T-helper 1 cell treated with Interleukin-12 subunit alpha and Interleukin-12 subunit beta and Interleukin-4 antibody, amounts not matched to agents 30 ng/mL and 1 ng/mL, for 36 hours (primary cell): ENCODE results near the gene PAFAH1B2. TPM values are rescaled to one million over a fixed set of nuclear protein-coding genes. Genes with fewer than 3 reads are reported as not detected.
"Not testable (repeated sequence)": the region's sequence is repeated elsewhere in the genome, so short reads cannot be mapped to it uniquely, and the experiment has no call there.

ENCODE experiments used
- intact Hi-C: fragments of 100-400 bp; cut with micrococcal nuclease; formaldehyde crosslinking; loops from one replicate; pipeline ENCODE4 v1.15.1; 2024
- total RNA-seq: library from RNA; stranded (reverse); gene quantifications from 2 replicates; pipeline ENCODE4 v1.2.3, GENCODE V29; 2022

The PAFAH1B2 gene
- total RNA-seq, 1 donor from 2014 or later, result 63.2 TPM

DNA sequence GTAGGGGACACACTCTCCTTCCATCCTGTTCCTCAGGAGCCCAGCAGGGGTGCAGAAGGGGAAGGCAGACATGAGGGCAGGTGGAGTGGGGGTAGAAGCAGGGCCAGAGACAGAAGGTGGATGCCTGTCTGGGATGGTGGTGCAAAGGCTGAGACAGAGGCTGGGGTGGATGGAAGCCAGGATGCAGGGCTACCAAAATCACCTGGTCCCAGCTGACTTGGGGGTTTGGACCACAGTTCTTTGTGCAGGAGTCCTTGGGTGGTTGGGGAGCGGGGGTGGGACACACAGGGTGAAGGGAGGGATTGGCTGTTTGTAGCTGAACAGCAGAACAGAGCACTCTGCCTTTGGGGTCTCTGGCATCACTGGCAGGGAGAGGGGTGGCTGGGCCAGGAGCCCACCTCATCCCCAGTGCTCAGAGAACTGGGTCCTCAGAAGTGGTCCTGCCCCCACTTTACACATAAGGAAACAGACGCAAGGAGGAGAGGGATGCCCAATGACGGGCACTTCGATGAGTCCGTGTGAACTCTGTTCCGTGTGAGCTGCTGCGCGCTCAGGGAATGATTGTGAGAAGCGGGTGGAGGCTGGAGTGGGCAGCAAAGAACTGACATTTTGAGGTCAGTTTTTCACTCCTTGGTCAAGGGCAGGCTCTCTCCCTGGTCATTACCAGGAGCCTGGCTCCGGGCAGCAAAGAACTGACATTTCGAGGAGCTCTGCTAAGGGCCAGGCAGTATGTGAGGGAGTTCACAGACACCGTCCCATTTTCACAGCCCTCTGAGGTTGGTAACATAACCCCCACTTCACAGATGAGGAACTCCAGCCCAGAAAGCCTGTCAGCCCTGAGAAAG, 56.9 kb downstream of the PAFAH1B2 start:
- intact Hi-C loops, result no loop called here

DNA sequence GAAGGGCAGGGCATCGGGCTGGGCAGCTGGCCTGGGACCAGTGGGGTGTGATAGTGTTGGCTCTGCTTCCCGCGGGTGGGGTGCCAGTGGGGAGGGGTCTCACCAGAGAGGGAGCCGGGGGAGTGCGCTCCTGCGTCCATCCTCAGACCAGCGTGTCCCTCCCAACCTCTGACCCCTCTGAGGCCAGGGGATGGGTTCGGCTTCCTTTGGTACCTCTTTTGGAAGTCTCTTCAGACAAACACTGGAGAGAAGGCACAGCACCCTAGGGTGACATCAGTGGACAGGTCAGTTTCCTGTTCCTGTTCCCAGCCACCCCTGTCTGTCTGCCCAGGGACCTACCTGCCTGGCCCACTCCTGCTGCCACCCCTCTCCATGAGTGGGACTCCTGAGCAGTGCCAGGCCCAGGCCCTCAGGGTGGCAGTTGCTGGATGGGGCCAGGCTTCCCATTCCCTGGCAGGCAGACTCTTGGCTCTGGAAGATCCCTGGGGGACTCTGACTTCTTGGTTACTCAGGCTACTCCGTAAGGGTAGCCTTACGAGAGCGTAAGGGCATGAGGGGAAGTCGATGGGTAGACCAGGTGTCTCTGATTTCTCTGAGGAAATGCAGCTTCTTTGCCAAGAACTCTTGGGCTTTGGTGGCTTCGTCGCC, 57.7 kb downstream of the PAFAH1B2 start:
- intact Hi-C loops, result no loop called here

DNA sequence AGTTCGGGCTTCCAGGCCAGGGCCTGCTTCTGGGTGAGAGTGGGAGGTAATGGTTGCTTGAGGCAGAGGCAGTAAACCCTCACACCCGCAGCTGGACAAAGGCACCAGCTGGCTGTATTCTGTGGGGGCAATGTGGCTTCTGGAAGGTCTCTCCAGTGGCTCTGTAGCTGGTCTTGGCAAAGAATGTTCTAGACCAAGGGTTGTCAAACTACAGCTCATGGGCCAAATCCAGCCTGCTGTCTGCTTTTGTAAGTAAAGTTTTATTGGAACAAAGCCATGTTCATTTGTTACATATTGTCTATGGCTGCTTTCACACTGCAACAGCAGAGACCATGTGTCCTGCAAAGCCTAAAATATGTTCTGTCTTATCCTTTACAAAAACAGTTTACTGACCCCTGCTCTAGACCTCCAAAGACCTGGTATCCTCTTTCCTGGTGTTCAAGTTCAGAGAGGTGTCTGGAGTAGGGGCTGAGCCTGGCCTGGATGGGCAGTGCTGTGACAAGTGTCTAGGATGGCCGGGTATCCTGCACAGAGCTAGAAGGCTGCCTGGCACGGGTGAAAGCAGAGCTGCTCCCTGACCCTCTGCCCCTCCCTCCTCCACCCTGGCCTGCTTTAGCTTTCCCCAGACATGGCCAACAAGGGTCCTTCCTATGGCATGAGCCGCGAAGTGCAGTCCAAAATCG, 58.4 kb downstream of the PAFAH1B2 start:
- intact Hi-C loops, result no loop called here

DNA sequence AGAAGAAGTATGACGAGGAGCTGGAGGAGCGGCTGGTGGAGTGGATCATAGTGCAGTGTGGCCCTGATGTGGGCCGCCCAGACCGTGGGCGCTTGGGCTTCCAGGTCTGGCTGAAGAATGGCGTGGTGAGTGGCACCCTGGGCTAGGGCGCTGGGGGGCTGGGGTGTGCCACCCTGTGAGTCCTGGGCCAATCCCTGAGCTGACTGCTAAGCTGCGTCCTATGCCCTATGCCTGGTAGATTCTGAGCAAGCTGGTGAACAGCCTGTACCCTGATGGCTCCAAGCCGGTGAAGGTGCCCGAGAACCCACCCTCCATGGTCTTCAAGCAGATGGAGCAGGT, 59.0 kb downstream of the PAFAH1B2 start:
- intact Hi-C loops, result no loop called here

DNA sequence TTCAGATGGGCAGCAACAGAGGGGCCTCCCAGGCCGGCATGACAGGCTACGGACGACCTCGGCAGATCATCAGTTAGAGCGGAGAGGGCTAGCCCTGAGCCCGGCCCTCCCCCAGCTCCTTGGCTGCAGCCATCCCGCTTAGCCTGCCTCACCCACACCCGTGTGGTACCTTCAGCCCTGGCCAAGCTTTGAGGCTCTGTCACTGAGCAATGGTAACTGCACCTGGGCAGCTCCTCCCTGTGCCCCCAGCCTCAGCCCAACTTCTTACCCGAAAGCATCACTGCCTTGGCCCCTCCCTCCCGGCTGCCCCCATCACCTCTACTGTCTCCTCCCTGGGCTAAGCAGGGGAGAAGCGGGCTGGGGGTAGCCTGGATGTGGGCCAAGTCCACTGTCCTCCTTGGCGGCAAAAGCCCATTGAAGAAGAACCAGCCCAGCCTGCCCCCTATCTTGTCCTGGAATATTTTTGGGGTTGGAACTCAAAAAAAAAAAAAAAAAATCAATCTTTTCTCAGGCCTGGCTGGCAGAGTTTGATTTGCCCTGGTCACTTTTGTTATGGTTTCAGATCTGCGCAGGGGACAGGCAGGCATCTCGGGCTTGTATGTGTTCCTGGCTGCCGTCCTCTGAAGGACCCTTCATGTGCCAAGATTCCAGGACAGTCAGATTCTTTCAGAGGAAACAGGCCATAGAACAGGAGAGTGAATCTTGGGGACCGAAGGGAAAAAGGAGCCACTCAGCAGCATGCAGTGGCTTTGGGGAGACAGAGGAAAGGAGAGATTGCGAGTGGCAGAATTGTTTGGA, 60.4 kb downstream of the PAFAH1B2 start:
- intact Hi-C loops, result no loop called here

DNA sequence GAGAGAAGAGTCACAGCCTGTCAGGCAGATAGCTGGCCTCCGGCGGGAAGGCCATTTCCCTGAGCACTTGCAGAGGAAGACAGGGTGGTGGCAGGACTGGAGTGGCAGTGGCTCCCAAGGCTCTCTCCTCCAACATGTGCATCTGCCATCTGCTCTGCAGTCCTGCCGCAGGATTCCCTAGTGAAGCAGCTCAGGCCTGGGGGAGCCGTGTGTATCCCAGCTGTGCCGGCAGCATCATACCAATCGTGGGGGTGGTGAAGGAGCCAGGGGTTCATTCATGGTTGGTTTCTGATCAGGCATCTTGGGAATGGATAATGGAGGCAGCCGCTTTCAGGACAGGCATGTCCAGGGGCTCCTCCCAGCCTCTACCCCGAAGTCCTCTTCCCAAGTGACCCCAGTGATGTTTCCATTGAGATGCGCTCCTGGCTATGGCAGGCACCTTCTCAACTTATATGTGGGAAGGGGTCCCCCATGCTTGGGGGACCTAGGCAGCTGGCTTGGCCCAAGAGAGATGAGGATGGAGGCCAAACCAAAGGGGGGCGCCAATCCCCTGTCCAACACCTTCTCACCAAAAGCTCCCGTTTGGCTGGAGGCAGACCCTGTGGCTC, 61.2 kb downstream of the PAFAH1B2 start:
- intact Hi-C loops, result no loop called here

DNA sequence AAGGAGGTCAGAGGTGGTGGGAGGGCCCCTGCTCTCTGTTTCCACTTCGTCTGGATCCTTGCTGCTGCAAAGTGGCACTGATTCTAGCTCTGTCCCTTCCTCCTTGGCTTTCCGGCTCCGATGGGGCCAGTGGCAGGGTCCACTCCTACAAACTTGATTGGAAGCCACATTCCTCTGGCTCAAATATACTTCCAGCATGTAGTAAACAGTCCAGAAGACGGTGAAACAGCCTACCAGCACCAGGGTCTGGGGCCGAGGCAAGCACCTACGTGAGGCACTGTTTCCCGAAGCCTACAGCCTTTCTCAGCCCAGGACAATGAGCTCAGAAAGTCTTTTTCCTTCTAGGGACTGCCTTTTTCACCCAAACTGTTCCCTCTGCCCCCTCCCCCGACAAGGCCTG, 62.0 kb downstream of the PAFAH1B2 start:
- intact Hi-C loops, result not testable (repeated sequence)

DNA sequence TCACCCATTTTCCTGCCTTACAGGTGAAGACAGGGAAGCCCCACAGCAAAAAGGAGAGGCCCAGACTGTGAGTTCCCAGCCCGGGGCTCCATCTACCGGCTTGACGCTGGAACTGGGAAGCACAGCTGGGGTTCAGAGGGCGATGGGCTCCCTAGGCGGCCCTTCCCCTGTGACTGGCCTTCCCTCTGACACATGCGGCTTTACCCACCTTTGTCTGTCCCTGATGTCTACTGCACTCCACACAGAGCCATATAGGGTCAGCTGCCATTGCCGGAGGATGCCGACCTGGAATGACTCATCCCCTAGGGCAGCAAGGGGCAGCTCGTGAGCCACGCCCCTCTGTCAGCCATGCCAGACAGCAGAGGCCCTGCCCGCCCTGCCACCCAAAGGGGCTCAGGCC, 62.8 kb downstream of the PAFAH1B2 start:
- intact Hi-C loops, result not testable (repeated sequence)

DNA sequence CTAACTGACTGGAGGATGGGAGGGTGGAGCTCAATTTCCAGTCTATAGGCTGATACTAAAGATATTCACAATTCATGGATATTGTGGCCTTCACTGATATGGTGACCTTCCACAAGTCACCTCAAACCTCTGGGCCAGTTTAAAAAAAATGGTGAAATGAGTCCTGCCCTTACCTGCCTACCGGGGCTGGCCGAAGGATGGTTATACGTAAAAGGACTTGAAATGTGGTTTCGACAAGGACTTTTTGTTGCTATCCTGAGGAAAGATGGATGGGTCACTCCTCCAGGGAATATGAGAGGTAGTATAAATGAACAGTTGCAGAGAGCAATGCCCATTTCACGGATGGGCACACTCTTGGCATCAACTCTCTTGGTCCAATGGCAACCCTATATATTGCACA, 63.4 kb downstream of the PAFAH1B2 start:
- intact Hi-C loops, result not testable (repeated sequence)

DNA sequence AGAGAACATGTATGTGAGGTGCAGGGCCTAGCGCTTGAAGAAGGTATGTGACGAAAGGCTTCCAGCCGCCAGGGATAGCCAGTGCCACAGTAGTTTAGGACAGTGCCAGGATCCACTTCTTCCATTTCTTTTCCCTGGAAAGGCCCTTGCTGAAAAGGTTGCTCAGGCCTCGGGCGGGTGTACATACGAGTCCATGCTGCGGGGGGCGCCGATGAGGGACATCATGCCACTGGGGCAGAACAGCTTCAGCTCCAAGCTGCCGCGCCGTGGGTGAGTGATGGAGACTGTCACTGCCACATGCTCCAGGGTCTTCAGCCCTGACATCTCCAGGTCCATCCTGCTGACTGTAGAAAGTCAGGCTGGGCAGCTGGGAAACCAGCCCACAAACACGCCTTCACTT, 64.6 kb downstream of the PAFAH1B2 start:
- intact Hi-C loops, result not testable (repeated sequence)

DNA sequence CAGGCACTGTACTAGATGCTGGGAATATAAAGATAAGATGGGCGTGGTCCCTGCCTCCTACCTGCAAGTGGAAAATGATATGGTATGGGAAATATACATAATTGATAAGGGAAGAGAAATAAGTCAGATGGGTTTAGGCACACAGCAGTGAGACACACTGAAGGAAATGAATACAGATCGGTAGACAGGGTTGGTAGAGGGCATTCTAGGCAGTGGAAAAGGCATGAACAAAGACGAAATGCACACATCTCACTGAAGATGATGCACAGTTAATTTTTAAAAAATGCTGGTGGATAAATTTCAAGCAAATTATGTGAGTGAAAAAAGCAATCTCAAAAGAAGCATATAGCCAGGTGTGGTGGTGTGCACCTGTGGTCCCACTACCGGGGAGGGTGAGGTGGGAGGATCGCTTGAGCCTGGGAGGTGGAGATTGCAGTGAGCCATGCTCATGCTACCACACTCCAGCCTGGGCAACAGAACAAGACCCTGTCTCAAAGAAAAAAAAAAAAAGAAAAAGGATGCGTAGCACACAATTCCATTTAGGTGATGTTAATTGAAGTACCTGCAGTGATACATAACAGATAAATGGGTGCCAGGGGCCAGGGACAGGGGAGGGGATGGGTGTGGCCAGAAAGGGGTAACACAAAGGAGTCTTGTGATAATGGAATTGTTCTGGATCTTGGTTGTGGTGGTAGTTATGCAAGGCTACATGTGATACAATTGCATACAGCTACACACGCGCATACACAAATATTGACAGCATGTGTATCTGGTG, 65.5 kb downstream of the PAFAH1B2 start:
- intact Hi-C loops, result not testable (repeated sequence)

DNA sequence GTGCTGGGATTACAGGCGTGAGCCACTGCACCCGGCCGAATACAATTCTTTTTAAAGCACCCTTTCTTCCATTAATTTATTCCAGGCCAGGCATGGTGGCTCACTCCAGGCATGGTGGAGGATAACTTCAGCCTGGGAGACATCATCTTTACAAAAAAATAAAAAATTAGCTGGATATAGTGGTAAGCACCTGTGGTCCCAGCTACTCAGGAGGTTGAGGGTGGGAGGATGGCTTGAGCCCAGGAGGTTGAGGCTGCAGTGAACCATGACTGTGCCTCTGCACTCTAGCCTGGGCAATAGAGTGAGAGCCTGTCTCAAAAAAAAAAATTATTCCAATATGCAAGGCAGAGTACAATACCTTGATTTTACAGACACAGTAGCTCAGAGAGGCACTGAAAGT, 66.5 kb downstream of the PAFAH1B2 start:
- intact Hi-C loops, result no loop called here

DNA sequence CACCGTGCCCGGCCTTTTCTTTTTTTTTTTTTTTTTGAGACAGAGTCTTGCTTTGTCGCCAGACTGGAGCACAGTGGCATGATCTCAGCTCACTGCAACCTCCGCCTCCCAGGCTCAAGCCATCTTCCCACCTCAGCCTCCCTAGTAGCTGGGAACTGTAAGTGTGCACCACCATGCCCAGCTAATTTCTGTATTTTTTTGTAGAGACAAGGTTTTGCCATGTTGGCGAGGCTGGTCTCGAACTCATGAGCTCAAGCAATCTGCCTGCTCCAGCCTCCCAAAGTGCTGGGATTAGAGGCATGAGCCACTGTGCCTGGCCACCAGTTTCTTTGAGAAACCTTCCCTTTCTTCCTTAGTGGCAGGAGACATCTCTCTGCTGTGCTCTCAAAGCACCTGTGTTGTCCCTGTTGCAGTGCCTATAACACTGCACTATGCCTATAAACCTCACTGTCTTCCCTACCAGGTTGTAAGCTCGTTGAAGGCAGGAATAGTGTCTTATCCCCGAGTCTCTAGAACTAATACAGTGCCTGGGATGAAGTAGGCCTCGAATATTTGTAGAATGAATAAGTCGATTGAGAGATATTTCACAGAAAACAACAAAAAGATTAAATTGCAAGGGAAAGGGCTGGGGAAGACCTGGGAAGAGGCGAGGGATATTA, 68.7 kb downstream of the PAFAH1B2 start:
- intact Hi-C loops, result no loop called here

DNA sequence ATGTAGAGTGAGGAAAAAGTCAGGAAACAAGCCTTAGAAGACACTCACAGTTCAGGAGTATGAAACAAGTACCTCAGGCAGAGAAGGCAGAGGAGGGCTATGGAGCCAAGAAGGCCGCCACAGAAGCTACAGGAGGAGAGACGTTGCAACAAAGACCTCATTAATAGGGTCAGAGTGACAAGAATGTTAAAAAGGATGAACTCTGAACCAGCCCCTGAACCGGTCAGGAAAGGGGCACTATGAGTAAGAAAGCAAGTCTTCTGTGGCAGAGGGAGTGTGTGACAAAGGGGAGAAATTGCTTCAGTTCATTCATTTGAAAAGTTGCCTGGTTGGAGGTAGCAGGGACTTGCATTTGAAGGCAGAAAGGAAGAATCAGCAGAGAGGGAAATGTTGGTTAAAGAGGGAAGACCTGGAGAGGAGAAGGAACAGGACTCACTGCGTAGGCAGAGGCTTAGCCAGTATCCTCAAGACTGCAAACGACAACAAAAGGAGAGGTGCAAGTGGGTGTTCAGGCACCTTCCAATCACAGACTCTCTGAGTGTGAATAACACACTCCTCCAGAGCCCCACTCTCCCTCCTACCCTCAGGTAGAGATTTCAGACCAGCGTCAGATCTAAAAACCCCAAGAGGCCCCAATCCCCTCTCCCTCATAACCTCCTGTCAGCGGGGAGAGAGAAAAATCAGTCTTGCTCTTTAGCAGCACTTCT, 70.5 kb downstream of the PAFAH1B2 start:
- intact Hi-C loops, result no loop called here

DNA sequence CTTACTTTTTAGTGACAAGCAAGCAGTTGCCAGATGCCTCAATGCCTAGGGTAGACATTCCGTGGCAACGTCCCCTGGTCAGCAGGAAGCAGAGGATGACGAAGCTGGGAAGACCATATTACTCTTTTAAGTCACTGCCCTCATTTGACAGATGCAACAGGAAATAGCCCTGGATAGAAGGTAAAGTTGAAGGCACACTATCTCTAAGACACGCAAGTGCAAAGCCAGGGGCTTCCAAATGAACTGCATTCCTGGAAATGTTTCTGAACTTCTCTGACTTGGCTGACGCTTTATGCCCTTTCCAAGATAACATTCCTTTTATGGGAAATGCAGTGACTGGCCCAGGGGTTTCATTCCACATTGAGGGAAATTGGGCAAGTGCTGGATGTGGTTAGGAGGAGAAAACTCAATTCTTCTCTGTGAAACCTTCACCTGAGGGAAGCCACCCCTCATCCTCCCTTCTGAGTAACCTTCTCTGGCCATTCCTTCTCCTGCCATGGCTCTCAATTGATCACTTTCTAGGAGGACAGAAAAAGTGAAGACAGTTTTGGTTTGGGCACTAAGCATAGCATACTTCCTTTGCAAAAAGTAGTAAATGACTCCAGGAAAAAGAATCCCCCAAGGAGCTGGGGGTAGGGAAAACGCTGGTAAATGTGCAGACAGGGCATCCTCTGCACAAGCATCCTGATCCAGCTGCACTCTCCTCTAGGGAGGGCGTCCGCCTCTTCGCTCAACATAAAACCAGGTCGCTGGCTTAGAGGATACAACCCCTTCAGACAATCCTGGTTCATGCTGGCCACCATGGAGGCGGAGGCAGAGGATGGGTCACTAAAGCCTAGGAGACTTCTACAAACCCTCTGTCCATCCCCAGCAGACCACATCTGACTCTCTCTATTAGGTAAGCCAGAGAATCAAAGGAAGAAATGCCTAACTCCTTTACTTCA, 73.3 kb downstream of the PAFAH1B2 start:
- intact Hi-C loops, result no loop called here

DNA sequence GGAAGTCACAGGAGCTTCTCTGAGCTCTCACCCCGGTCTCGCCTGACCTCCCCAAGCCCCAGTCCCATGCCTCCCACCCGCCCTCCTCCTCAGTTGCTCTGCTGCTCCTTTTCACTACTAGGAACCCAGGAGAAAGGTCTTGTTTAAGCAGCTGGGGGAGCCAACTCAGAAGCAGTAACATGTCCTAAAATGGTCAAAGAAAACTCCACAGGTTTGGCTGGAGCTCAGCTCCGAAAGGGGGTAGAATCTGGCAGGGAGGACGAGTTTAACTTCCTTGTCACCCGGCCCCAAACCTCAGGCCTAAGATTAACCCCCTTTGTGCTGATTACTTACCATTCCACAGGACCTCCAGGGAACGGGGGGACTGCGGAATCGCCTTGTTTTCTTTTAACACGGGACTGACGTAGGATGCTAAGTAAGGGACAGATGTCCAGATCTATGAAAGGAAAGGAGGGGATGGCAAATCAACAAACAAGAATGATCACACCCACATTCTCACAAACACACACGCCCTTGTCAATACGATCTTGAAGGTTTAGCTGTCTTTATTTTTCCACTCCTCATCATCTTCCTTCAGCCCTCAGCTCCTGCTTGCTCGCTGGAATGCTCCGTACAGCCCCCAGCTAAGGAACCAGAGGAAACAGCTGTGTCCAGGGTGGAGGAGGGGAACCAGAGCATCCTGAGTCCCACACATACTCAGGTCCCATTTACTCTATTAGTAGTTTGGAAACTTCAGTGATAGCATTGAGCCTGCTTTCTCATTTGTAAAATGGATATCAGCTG, 74.2 kb downstream of the PAFAH1B2 start:
- intact Hi-C loops, result no loop called here

DNA sequence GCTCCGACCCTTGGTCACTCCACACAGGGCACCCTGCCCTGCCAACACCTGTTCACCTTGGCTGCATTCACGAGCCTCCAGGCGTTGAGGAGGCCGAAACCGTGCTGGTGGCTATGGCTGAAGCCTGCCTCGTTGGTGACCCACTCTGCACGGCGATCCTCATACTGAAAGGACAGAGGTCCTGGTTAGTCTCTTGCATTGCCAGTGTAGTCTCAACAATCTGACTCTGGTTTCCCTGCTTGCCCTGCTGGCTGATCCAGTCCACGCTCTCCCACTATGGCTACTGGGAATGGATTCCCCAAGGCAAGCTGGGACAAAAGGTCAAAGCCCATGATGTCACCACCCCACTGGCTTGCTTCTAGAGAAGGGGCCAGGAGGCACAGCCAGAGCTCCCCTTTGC, 74.9 kb downstream of the PAFAH1B2 start:
- intact Hi-C loops, result no loop called here
